NCI-H1092 (cell line): Measurements from ENCODE around the gene PRRC1.
"Not testable (repeated sequence)": the region's sequence is repeated elsewhere in the genome, so short reads cannot be mapped to it uniquely, and the experiment has no call there.

Experiments
- DNase-seq: peaks from one replicate; lab custom pipeline; 2025; lab: John Stamatoyannopoulos, UW

PRRC1 gene

DNA sequence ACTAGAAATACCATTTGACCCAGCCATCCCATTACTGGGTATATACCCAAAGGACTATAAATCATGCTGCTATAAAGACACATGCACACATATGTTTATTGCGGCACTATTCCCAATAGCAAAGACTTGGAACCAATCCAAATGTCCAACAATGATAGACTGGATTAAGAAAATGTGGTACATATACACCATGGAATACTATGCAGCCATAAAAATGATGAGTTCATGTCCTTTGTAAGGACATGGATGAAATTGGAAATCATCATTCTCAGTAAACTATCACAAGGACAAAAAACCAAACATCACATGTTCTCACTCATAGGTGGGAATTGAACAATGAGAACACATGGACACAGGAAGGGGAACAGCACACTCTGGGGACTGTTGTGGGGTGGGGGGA is 27.8 kb downstream of the PRRC1 start:
- not testable (repeated sequence) for DNase-seq

GRCh38 chr5:127549551-127549950 is 32.1 kb downstream of the PRRC1 start:
- no peak for DNase-seq

DNA sequence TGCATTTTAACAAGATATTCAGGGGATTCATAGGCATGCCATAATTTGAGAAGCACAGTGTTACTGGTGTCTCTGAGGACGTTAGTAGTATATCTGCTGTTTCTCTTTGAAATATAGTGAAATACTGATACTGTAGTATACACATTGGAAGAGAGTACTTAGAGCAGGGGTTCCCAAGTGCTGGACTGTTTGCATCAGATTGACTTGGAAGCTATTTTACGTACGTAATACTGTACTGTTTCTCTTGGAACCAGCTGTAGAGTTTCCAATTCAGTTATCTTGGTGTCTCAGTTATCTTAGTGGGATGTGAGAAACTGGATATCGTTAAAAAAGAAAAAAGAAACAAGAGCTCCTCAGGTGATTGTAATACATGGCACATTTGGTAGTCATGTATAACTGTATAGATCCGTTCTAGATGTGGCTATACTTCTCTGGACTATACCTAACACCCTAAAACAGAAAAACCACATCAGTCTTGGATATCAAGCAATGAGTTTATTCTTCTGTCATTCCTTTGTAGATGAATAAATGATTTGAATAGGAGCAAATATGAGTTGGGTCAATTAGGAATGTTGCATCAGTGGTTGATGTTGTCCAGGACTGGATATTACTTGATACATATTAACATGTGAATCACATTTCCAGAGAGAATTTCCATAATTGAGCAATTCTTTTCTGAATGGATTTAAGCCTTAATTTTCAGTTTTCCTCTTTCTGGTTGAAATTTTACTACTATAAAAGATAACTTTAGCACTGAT is 33.4 kb downstream of the PRRC1 start:
- DNase-seq, result no peak

- DNase-seq, result no peak
Measured at GRCh38 chr5:127551410-127552041, 34.1 kb downstream of the PRRC1 start.

GRCh38 chr5:127555826-127556225 is 38.4 kb downstream of the PRRC1 start:
- DNase-seq, result no peak

DNA sequence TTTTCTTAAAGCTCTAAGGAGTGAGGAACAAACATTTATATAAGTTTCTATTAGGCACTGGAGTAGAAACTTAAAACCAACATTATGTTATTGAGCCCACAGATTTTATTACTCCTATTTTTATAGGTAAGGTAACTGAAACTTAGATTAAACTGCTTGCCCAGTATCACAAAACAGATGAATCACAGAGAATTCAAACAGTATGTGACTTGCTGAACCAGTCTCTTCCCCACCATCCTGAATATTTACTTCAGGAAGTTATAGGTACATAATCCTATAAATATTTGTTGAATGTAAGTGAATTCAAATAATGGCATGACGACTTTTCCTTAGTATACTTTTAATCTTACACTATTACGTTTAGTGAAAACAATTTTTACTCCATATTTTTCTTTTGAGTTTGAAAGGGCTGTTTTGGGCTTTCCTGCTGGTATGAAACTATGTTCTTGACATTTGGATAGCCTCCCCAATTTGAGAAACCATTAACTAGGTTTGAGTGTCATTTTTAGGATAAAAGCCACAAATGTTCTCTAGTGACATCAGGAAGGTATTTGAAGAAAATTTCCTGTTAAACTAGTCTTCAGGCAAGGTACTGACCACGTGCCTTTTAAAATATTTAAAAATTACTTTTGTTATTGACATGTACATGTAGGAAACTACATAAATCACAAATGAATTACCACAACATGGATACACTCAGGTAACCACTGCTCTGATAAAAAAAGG is 39.3 kb downstream of the PRRC1 start:
- DNase-seq, result no peak

GRCh38 chr5:127558273-127558672 is 40.8 kb downstream of the PRRC1 start:
- no peak for DNase-seq

DNA sequence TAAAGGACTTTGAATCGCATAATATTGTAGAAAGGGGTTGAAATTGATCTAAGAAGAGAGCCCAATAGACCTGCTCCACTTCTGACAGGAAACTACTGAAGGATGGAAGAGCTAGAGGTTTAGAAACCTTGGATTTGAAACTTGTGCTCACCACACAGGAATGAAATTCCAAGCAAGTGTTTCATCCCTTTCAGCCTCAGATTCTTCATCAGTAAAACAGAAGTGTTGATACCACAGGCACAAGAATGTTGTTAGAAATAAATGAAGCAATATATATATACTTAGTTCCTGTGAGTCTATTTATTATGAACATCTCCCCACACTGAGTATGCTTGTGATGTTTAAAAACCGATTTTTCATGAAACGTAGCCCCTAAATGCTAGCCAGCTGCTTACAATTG is 43.8 kb downstream of the PRRC1 start:
- no peak for DNase-seq

- no peak for DNase-seq
Measured at GRCh38 chr5:127562252-127562651, 44.8 kb downstream of the PRRC1 start.

DNA sequence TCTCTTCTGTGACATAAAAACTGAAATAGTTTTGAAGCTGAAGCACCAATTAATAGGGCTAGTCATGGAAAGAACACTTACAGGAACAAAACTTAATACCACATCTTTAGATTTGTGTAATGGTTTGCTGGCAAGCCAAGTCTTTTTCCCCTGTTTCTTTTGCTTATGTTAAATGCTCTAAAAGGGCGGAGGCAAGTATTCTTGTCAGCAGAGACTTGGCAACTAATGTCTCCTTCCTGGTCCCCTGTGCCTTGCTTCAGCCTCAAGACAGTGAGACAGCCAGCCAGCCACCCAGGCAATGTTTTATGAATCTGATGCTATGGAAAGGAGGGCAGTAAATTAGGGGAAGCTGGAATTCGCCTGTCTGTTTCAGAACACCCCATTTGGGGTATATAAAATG is 45.7 kb downstream of the PRRC1 start:
- no peak for DNase-seq

GRCh38 chr5:127564002-127564769 is 46.7 kb downstream of the PRRC1 start:
- DNase-seq, result no peak

GRCh38 chr5:127565586-127566270 is 48.3 kb downstream of the PRRC1 start:
- DNase-seq, result no peak

DNA sequence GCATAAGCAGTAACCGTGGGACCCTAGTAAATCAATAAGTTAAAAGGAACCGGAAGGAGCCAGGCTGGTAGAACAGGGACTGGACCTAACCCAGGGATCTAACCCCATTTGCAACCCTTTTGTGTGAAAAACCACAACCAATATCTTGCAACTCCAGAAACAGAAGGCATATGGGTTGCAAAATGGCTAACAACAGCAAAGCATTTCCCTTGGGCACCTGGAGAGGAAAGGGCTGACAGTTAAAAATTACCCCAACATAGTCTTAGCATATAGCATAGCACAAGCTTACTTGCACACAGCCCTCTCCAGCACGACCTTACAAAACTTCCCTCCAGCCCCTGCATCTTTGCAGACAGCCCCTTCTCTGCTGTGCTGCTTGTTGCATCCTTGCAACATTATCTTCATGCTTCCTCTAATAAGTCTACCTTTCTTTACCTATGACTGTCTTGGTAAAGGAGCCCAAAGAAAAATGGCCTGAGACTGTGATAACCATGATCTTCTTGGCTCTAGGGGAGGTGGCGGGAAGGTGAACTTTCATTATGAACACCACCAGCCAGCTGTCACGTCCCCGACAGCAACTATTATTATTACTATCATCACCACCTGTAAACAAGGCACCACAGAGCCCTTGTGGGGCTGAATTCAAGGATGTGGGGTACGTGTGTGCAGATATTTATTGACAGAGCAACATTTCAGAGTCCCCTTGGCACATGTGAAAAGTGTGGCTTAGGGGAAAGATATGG is 49.8 kb downstream of the PRRC1 start:
- DNase-seq, result no peak

- no peak for DNase-seq
Measured at GRCh38 chr5:127568166-127568565, 50.7 kb downstream of the PRRC1 start.

DNA sequence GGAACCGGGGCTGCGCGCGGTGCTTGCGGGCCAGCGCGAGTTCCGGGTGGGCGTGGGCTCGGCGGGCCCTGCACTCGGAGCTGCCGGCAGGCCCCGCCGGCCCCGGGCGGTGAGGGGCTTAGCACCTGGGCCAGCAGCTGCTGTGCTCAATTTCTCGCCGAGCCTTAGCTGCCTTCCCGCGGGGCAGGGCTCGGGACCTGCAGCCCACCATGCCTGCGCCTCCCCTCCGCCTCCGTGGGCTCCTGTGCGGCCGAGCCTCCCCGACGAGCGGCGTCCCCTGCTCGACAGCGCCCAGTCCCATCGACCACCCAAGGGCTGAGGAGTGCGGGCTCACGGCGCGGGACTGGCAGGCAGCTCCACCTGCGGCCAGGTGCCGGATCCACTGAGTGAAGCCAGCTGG is 52.0 kb downstream of the PRRC1 start:
- not testable (repeated sequence) for DNase-seq

DNA sequence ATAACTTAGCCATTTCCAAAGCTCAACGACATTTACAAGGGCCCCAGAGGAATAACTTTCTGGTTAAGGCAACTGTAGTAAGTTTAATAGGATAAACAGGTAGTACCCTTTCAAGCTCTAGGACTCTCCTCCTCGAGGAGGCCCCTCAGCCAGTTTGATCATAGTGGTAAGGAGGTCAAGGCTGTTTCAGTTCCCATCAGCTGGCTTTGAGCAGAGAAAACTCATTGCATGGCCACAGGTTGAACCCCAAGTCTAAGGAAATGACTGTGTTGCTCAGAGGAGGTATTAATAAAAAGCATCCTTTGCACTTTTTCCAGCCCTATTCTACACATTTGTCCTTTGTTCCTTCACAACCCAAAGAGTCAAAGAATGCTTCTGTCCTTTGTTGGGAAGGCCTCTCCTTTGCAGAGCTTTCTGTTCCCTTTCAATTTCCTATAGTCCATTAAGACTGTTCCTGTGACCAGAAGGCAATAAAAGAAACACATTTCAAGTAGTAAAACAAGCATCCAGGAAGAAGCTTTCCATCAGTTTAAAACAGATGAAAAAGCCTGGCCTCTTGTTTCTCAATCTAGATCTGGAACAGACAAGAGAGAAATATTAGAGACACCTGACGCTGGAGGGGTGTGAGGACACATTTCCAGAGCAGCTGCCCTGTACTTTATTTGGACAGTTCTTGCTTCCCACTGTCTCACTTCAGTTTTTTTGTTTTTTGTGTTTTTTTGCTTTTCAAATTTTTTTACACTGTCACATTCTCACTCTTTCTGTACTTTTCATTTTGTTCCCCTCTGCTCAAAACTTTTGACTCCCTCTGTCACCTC is 54.1 kb downstream of the PRRC1 start:
- DNase-seq, result no peak

DNA sequence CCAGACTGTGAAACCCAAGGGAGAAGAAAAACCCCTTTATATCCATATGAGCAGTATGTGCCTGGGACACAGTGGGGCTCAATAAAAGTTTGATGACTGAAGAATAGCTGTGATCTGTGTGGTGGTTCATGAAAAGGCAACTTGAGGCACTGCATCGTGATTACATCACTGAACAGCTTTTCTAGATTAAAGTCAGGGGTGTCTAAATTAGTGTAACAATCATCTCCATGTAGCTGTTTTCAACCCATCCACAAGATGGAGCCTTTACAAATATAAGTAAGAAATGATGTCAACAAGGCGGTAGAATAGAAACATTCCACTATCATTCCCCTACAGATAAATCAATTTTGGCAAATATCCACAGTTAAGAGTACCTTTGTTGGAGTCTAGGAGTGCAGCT is 55.5 kb downstream of the PRRC1 start:
- DNase-seq, result no peak

GRCh38 chr5:127574852-127575679 is 57.6 kb downstream of the PRRC1 start:
- no peak for DNase-seq

- no peak for DNase-seq
Measured at GRCh38 chr5:127577458-127577857, 60.0 kb downstream of the PRRC1 start.
